PC-3 (cell line): Measurements from ENCODE around the gene PLEKHO1.

ENCODE experiments used
- EZH2 ChIP-seq: fragments of 300-600 bp; sonication (generic); IDR thresholded peaks from one replicate; pipeline ENCODE4 v1.6.1; 2017; ENCODE audit warnings: antibody characterized with exemption, mild to moderate bottlenecking, low read length; ENCODE audit not compliant: unreplicated experiment
- EZH2phosphoT487 ChIP-seq: fragments of 300-600 bp; sonication (generic); IDR thresholded peaks from 2 replicates; pipeline ENCODE4 v1.6.1; 2018; ENCODE audit warnings: mild to moderate bottlenecking, antibody characterized with exemption, low read length, borderline replicate concordance
- TF ChIP-seq, protein P1 (sequence below): fragments of 300-600 bp; sonication (generic); conservative IDR thresholded peaks from 2 replicates; pipeline ENCODE4 v1.5.1; 2017; ENCODE audit warnings: antibody characterized with exemption, low read depth, mild to moderate bottlenecking, low read length

DNA sequence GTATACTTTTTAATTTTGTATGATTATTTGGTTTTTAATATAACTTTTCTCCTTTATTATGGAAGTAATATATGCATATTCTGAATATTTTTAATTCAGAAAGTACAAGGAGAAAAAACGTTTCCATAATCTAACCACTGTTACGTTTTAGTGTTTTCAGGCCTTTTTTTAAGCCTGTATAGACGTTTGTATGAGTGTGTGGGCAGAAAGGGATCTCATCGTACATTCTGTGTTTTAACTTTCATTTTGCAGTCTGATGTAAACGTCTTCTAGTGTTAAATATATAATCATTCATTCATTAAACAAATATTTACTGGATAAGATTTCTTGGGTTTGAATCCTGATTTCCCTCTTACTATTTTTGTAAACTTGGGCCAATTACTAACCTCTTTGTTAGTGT lies 38.0 kb upstream of the PLEKHO1 start:
- TF ChIP-seq, protein P1, sequence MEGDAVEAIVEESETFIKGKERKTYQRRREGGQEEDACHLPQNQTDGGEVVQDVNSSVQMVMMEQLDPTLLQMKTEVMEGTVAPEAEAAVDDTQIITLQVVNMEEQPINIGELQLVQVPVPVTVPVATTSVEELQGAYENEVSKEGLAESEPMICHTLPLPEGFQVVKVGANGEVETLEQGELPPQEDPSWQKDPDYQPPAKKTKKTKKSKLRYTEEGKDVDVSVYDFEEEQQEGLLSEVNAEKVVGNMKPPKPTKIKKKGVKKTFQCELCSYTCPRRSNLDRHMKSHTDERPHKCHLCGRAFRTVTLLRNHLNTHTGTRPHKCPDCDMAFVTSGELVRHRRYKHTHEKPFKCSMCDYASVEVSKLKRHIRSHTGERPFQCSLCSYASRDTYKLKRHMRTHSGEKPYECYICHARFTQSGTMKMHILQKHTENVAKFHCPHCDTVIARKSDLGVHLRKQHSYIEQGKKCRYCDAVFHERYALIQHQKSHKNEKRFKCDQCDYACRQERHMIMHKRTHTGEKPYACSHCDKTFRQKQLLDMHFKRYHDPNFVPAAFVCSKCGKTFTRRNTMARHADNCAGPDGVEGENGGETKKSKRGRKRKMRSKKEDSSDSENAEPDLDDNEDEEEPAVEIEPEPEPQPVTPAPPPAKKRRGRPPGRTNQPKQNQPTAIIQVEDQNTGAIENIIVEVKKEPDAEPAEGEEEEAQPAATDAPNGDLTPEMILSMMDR: no peak
- TF ChIP-seq EZH2: no peak
- TF ChIP-seq EZH2phosphoT487: no peak
